Central memory CD8-positive, alpha-beta T cell (primary cell): ENCODE measurements around the gene TSHZ2.
A peak's percentile ranks its signal among the peaks of the same experiment; 100 is the strongest.
"Not testable (repeated sequence)": the region's sequence is repeated elsewhere in the genome, so short reads cannot be mapped to it uniquely, and the experiment has no call there.

Experiments used
- ATAC-seq: fragments of 150-1000 bp; cut with Tn5 transposase; replicated peaks from 2 replicates; pipeline ENCODE4 v1.10.0; 2022; ENCODE audit warnings: mild to moderate bottlenecking, moderate FRiP score, moderate number of reproducible peaks; ENCODE audit not compliant: poor library complexity, severe bottlenecking; ENCODE audit errors: extremely low read depth
- DNase-seq, 2 donors: peaks; one replicate each; pipeline ENCODE4 v3.0.0; 2021; ENCODE audit warnings: low spot score in 2 of 2
- H3K27ac Mint-ChIP-seq: one replicate; pipeline ENCODE4 v1.8.0; 2022; ENCODE audit warnings: low read depth, mild to moderate bottlenecking, moderate library complexity, mixed read lengths
- H3K27me3 Mint-ChIP-seq: one replicate; pipeline ENCODE4 v1.8.0; 2022; ENCODE audit warnings: mixed read lengths
- H3K36me3 Mint-ChIP-seq: one replicate; pipeline ENCODE4 v1.8.0; 2022; ENCODE audit warnings: mild to moderate bottlenecking, moderate library complexity, mixed read lengths; ENCODE audit not compliant: insufficient read depth
- H3K4me1 Mint-ChIP-seq: one replicate; pipeline ENCODE4 v1.8.0; 2022; ENCODE audit warnings: mixed read lengths
- H3K4me3 Mint-ChIP-seq: one replicate; pipeline ENCODE4 v1.8.0; 2022; ENCODE audit warnings: mild to moderate bottlenecking, moderate library complexity, mixed read lengths
- H3K9me3 Mint-ChIP-seq: one replicate; pipeline ENCODE4 v1.8.0; 2022; ENCODE audit warnings: mixed read lengths

TSHZ2 gene

DNA sequence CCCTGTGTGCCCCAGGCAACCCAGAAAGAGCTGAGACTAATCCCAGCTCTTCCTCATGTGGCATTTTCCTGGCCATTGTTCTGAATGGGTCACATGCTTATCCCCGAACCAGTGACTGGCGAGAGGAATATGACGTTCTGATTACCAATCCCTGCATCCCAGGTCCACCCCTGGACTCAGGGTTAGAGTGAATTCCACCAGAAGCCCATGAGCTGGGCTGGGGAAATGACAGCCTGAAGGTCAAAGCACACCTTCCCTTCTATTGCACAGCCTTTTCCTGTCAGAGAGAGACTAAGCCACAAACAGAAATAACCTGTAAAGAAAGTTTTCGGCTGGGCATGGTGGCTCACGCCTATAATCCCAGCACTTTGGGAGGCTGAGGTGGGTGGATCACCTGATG lies 550.5 kb downstream of the TSHZ2 start:
- ATAC-seq, result no peak
- no peak overlapping the region for H3K4me3 Mint-ChIP-seq

DNA sequence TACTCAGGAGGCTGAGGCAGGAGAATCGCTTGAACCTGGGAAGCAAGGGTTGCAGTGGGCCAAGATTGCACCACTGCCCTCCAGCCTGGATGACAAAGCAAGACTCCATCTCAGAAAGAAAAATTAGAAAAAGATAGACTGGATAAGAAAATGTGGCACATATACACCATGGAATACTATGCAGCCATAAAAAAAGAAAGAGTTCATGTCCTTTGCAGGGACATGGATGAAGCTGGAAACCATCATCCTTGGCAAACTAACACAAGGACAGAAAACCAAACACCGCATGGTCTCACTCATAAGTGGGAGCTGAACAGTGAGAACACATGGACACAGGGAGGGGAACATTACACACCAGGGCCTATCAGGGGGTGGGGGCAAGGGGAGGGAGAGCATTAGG lies 551.5 kb downstream of the TSHZ2 start:
- not testable (repeated sequence) for ATAC-seq, DNase-seq, H3K4me3 Mint-ChIP-seq, H3K9me3 Mint-ChIP-seq, H3K27me3 Mint-ChIP-seq, H3K4me1 Mint-ChIP-seq, H3K36me3 Mint-ChIP-seq, H3K27ac Mint-ChIP-seq

More for the DNA sequence above, 550.5 kb downstream of the TSHZ2 start:
- no peak overlapping the region for H3K27ac Mint-ChIP-seq
- H3K36me3 Mint-ChIP-seq, result no peaks in the 10 kb centered on the region
- no peaks in the 10 kb centered on the region for H3K4me1 Mint-ChIP-seq
- DNase-seq, result no peak
- H3K9me3 Mint-ChIP-seq, result no peaks in the 10 kb centered on the region
- peaks cover 2% of the 10 kb centered on the region for H3K27me3 Mint-ChIP-seq

DNA sequence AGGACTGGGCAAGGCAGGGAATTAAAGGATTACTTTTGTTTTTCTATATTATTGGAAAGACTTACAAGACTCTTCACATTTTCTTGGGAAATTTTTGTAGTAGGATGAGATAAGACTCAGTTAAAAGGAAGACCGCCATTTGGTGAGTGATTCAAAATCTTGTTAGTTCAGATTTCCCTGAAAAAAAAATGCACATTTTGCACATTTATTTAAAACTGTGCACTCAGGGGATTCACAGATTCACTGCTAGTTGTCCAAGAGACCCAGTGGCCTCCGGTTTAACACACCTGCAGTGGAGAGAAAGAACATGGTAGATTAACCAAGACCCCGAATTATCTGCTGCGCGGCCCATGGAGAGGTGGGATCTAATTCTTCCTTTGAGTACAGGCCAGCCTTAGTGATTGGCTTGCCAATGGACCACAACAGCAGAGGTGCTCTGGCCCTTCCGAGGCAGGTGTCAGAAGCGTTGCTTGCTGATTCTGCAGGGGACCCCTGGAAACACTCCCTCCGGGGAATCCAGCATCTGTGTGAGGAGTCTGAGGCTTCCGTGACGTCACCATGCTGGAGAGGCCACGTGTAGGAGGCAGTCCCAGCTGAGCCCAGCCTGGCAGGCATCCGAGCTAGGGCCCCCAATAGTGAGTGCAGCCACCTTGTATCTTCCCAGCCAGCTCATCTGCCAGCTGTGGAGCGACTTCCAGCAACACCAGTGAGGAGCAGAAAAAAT lies 552.6 kb downstream of the TSHZ2 start:
- DNase-seq (no peak), ATAC-seq (no peak)
- no peak overlapping the region for H3K27ac Mint-ChIP-seq
- H3K27me3 Mint-ChIP-seq, result no peaks in the 10 kb centered on the region
- H3K4me3 Mint-ChIP-seq, result no peak overlapping the region
- H3K4me1 Mint-ChIP-seq, result no peaks in the 10 kb centered on the region
- H3K9me3 Mint-ChIP-seq, result no peaks in the 10 kb centered on the region
- H3K36me3 Mint-ChIP-seq, result no peaks in the 10 kb centered on the region

DNA sequence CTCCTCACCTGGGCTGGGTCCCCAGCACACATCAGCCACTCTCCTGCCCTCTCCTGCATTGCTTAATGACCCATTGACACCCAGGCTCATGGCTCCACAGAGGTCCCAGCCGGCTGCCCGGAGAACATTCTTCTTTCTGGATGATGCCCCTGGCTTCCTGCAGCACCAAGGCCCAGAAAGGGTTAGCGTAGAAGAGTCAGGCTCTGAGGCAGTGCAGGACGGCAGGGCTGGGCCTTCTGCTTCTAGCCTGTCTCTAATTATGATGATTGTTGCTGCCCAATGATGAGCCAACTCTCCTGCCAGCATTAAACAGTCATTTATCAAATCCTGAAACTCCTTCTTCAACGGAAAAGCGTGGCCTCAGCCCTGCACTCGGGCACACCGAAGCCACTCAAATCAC lies 555.0 kb downstream of the TSHZ2 start:
- ATAC-seq (no peak), DNase-seq (no peak)
- no peaks in the 10 kb centered on the region for H3K36me3 Mint-ChIP-seq
- no peaks in the 10 kb centered on the region for H3K9me3 Mint-ChIP-seq
- no peak overlapping the region for H3K27ac Mint-ChIP-seq
- H3K4me1 Mint-ChIP-seq, result no peaks in the 10 kb centered on the region
- no peak overlapping the region for H3K4me3 Mint-ChIP-seq
- H3K27me3 Mint-ChIP-seq, result no peaks in the 10 kb centered on the region

DNA sequence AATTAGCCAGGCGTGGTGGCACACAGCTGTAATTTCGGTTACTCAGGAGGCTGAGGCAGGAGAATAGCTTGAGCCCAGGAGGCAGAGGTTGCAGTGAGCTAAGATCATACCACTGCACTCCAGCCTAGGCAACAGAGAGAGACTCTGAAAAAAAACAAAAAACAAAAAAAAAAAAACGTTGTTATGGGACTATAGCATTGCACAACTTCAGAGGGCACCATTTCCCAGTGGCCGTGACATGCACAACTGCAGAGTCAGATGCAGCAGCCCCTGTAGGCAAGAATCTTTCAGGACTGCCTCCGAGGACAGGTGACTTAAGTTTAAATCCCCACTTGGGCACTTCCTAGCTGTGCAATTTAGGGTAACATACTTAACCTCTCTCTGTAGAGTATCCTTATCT lies 557.5 kb downstream of the TSHZ2 start:
- Mint-ChIP-seq H3K4me1 (no peaks in the 10 kb centered on the region), H3K4me3 (no peak overlapping the region), H3K9me3 (no peaks in the 10 kb centered on the region), H3K27me3 (no peaks in the 10 kb centered on the region), H3K36me3 (no peaks in the 10 kb centered on the region), H3K27ac (no peak overlapping the region)
- DNase-seq, result no peak
- ATAC-seq, result no peak

DNA sequence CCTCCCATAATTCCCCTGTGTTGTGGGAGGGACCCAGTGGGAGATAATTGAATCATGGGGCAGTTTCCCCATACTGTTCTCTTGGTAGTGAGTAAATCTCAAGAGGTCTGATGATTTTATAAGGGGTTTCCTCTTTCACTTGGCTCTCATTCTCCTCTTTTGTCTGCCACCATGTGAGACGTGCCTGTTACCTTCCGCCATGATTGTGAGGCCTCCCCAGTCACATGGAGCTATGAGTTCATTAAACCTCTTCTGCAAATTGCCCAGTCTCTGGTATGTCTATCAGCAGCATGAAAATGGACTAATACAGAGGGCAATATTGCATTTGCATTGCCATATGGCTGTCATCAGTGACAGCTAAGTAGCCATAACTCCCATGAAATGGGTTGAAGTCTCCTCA lies 558.3 kb downstream of the TSHZ2 start:
- ATAC-seq (no peak), DNase-seq (no peak)
- H3K27me3 Mint-ChIP-seq, result no peaks in the 10 kb centered on the region
- H3K36me3 Mint-ChIP-seq, result no peaks in the 10 kb centered on the region
- no peak overlapping the region for H3K27ac Mint-ChIP-seq
- no peaks in the 10 kb centered on the region for H3K9me3 Mint-ChIP-seq
- H3K4me3 Mint-ChIP-seq, result no peak overlapping the region
- no peaks in the 10 kb centered on the region for H3K4me1 Mint-ChIP-seq

DNA sequence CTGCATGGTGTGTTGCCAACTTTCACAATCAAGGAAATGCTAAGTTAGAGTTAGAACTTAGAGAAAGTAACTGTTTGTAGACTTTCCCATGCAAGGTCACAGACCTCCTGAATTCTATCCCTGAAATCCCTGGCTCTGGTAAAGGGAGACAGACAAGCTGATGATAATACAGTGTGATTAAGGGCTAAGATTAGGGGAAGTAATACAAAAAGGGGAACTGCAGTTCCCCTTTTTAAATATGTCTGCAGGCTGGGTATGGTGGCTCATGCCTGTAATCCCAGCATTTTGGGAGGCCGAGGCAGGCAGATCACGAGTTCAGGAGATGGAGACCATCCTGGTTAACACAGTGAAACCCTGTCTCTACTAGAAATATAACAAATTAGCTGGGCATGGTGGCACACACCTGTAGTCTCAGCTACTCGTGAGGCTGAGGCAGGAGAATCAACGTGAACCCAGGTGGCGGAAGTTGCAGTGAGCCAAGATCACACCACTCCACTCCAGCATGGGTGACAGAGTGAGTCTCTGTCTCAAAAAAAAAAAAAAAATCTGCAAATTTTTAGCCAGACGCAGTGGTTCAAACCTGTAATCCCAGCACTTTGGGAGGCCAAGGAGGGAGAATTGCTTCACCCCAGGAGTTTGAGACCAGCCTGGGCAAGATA lies 560.6 kb downstream of the TSHZ2 start:
- not testable (repeated sequence) for H3K9me3 Mint-ChIP-seq, H3K27ac Mint-ChIP-seq, H3K4me1 Mint-ChIP-seq, H3K36me3 Mint-ChIP-seq, ATAC-seq, H3K4me3 Mint-ChIP-seq, DNase-seq, H3K27me3 Mint-ChIP-seq

DNA sequence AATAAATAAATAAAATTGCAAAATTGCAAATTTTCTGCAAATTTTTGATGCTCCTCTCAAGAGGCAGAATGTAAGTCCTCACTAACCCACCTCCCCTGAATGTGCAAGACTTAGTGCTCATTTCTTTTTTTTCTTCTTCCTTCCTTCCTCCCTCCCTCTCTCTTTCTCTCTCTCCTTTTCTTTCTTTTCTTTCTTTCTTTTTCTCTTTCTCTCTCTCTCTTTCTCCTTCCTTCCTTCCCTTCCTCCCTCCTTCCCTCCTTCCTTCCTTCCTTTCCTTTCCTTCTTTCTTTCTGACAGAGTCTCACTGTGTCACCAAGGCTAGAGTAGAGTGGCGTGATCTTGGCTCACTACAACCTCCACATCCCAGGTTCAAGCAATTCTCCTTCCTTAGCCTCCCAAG lies 561.3 kb downstream of the TSHZ2 start:
- peaks cover 2% of the 10 kb centered on the region for H3K36me3 Mint-ChIP-seq
- no peaks in the 10 kb centered on the region for H3K27me3 Mint-ChIP-seq
- H3K9me3 Mint-ChIP-seq, result no peaks in the 10 kb centered on the region
- no peaks in the 10 kb centered on the region for H3K4me1 Mint-ChIP-seq
- ATAC-seq (no peak), DNase-seq (no peak)
- H3K27ac Mint-ChIP-seq, result peak overlapping the region; percentile 11
- no peak overlapping the region for H3K4me3 Mint-ChIP-seq

DNA sequence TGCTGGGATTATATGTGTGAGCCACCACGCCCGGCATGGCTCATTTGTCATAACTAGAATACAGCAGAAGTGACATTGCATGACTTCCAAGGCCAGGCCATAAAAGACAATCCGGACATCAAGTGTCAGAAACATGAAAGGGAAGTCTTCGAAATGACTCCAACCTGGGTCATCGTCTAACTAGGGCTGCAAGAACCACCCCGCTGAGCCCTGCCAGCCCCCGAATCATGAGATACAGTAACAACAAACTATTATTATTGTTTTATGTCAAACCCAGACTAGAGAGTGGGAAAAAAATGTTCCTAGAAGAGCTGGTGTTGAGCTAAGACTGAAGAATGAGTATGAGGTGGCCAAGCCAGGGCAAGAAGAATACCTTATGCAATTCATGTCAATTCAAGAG lies 561.9 kb downstream of the TSHZ2 start:
- Mint-ChIP-seq H3K4me1 (no peaks in the 10 kb centered on the region), H3K27ac (peak overlapping the region; percentile 11), H3K36me3 (peaks cover 2% of the 10 kb centered on the region), H3K27me3 (no peaks in the 10 kb centered on the region), H3K4me3 (no peak overlapping the region), H3K9me3 (no peaks in the 10 kb centered on the region)
- no peak for ATAC-seq
- no peak for DNase-seq

DNA sequence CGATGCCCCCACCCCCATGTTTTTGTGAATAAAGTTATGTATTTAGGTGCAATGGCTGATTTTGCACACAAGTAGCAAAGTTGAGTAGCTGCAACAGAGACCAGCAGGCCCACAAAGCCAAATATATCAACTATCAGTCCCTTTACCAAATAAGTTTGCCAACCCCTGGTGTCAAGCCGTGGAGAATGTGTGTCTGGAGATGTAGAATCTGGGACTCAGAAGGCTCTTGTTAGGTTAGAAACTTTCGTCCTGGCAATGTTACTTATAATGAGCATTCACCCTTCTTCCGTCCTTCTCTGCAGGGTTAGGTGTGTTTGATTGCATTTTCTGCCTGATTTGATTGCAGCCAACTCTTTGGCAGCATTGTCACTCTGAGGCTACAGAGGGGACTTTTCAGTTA lies 563.7 kb downstream of the TSHZ2 start:
- H3K9me3 Mint-ChIP-seq, result no peaks in the 10 kb centered on the region
- no peak overlapping the region for H3K4me3 Mint-ChIP-seq
- no peak for ATAC-seq
- no peaks in the 10 kb centered on the region for H3K4me1 Mint-ChIP-seq
- H3K36me3 Mint-ChIP-seq, result peaks cover 2% of the 10 kb centered on the region
- H3K27me3 Mint-ChIP-seq, result no peaks in the 10 kb centered on the region
- no peak overlapping the region for H3K27ac Mint-ChIP-seq
- DNase-seq, result no peak

DNA sequence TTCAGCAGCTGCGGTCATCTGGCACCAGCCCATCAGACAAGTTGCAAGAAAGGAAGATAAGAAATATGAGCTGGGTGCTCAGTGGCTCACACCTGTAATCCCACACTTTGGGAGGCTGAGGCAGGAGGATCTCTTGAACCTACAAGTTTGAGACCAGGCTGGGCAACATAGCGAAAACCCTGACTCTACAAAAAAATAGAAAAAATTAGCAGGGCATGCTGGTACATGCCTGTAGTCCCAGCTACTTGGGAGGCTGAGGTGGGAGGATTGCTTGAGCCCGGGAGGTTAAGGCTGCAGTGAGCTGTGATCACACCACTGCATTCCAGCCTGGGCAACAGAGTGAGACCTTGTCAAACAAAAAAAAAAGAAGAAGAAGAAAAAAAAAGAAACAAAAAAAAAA lies 564.2 kb downstream of the TSHZ2 start:
- H3K36me3 Mint-ChIP-seq, H3K27ac Mint-ChIP-seq, DNase-seq, H3K9me3 Mint-ChIP-seq, H3K4me1 Mint-ChIP-seq, H3K4me3 Mint-ChIP-seq, ATAC-seq, H3K27me3 Mint-ChIP-seq: not testable (repeated sequence)

DNA sequence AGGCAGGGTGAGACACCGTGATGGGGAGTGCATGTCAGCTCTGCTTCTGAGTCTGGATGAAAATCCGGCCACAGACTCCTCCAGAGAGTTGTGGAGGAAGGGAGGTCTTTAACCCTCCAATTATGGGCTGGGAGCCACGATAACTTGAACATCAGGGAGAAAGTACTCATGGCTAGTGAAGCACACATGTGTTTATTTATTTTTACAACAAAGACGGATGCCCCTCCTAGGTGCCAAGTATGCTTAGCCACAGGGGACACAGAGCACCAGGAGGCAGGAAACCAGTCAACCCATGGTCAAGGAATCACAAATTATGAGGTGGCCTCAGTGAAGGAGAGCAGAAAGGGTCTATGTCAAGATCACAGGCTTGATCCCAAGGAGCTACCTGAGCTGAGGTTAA lies 567.4 kb downstream of the TSHZ2 start:
- Mint-ChIP-seq H3K9me3 (no peaks in the 10 kb centered on the region), H3K27ac (no peak overlapping the region), H3K36me3 (peaks cover 2% of the 10 kb centered on the region), H3K27me3 (no peaks in the 10 kb centered on the region), H3K4me3 (no peak overlapping the region), H3K4me1 (no peaks in the 10 kb centered on the region)
- DNase-seq (no peak), ATAC-seq (no peak)
